Fibroblast of skin of right quadriceps (primary cell): ENCODE data around the gene DENND1B.

ENCODE experiments used
- DNase-seq: peaks from one replicate; pipeline ENCODE4 v3.0.0-alpha.2; 2013

Gene DENND1B, protein sequence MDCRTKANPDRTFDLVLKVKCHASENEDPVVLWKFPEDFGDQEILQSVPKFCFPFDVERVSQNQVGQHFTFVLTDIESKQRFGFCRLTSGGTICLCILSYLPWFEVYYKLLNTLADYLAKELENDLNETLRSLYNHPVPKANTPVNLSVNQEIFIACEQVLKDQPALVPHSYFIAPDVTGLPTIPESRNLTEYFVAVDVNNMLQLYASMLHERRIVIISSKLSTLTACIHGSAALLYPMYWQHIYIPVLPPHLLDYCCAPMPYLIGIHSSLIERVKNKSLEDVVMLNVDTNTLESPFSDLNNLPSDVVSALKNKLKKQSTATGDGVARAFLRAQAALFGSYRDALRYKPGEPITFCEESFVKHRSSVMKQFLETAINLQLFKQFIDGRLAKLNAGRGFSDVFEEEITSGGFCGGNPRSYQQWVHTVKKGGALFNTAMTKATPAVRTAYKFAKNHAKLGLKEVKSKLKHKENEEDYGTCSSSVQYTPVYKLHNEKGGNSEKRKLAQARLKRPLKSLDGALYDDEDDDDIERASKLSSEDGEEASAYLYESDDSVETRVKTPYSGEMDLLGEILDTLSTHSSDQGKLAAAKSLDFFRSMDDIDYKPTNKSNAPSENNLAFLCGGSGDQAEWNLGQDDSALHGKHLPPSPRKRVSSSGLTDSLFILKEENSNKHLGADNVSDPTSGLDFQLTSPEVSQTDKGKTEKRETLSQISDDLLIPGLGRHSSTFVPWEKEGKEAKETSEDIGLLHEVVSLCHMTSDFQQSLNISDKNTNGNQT

DNA sequence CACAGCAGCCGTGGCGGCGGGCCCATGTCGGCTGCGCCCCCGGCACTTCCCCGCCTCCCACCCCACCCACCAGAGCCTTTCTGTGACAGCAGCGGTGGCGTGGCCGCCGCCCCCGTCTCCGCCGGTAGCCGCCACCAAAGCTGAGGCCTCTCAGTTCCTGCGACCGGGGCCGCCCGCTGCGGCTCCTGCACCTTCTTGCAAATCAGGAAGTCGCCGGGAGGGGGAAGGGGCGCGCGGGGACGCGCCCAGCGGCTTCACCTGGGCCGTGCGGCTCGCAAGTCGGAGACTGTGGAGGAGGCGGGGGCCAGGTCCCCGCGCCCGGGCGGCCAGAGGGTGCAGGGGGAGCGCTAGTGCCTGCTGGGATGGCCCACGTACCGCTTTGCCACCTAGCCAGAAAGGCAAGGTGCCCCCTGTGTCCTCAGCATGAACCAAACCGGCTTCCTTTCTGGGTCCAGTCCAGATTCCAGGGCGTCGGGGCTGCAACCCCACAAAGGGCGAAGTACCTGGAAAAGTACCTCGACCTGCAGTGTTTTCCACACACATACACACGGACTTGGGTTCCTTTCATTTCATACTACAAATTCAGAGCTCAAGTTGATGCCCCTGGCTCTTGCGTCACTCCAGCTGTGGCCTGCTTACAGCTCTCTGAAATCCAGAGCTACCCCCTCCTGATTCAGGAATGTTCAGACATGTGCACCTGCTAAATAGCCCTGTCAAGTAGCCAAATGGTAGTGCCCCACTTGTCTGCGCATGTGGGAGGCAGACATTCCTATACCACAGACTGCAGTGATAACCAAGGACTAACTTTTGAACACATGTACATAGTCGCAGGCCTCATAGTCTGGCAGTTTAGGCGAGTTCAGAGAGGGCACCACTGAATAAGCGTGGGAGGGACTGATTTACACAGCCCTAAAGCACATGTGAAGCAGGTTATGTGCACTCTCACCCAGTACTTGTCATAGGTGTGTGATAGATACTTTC, at the start of gene DENND1B:
DENND1B (minus strand) TSS at position 199 of the 981 bp plus-strand sequence. CDS start 325 bp downstream, outside the sequence.
- peak; percentile 66 for DNase-seq

DNA sequence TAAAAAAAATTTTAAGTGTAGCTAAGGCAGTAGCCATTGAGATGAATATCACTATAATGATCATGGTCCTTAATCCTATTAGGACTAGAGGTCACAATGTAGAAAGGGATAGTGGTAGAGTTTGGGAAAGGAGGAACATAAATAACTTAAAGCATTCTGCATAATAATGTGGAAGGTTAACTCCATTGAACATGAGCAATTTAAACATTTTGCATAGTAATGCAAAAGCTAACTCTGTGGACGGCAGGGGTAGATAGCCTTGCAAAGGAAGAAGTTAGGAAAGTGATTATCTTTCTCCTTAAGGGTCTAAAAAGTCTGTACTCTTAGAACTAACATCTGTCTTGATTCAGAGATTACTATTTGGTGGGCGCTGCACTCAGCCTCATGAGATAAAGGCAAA, 39.0 kb upstream of the DENND1B start:
- no peak for DNase-seq

DNA sequence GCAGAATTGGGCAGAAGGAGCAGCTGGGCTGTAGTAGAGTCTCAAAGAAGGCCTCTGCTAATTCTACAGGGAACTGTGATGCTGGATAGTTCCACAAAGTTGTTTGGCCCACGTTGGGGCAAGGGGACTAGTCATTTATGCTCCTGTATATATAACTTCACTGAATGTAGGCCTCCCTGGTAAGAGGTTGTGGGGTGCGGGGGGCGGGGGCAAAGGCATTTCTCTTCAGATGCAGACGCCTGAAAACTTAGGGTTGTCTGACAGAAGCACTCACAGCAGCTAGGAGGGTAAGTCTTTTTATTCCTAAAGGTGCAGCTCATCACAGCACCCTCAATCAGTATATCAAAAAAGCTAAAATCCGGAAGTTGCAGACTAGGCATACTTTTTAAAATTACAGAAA, 38.5 kb upstream of the DENND1B start:
- DNase-seq: no peak

DNA sequence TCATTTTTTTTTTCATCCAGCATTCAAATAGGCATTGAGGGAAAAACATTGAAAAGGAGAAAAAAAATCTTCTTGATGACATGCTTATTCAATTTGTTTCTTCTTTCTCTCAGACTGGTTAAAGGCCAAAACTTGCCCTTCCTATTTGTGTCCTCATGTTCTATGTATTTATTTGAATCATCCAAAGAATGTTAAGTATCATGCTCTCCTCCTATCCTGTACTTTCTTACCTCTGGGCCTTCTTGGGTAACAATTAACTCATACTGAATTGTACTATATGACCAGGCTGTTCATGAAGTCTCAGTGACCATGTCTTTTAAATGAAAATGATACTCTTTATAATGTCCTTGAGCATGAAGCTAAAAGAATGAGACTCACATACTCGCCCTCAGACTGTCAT, 36.5 kb upstream of the DENND1B start:
- DNase-seq: no peak

DNA sequence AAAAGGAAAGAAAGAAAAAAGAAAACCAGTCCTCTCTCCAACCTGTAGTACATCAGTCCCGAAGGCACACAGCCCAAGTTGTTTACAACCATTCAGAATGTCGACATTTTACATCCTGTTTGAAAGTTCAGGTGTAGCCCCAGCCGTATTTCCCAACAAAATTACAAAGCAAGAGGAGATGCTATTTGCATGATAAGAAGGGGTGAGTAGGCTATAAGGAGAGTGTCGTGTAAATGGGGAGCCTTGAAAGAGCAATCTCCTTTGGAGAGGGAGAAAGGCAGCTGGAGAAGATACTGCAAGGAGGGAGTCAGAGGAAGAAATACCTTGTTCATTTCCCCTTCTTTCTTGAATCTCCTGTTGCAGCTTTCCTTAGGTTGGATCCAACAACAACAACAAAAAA, 35.5 kb upstream of the DENND1B start:
- DNase-seq: no peak

DNA sequence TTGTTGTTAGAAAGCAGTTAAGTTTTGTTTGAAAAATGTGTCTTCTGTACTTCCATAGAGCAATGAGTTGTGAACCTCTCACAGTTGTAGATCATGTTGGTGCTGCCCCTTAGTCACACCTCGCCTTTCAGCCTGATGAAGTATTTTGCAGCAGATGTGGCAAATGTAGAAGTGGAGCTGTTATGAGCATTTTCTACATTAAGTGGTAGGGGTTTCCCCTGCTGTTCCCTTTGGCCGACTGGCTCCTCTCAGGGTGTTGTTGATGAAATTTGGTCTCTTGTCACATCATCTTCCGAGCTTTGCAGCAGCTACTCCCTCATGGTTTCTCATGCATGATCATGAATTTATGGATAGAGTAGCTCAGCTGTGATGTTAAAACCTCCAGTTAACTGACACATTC, 33.6 kb upstream of the DENND1B start:
- no peak for DNase-seq

DNA sequence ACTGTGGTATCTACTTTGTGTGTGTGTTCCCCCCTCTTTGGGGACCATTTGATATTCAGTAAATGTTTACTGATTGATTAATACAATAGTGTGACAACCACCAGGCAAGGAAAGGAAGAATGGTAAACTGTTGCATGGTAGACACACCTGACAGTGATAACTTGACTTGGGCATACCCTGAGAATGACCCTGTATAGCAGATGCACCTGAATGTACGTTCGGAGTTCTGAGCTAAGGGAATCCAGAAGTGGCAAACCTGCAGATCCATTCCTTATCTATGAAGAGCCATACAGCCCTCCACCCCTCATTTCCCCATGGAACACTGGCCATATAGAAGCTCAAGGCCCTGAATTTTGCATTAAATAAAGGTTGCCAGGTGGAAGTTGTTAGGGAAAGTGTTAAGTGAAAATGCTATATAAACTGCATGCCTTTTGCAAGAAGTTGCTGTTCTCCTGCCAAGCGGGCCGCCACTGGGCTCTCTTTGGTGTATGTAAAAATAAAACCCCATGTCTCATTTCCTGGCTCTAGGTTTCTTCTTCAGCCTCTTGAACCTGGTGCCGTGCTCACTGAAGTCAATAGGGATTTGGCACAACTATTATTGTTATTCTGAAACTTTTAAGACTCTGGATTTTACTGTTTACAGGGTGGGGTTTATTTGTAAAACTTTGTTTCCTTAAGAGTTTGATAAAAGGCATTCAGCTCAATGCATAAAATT, 32.6 kb upstream of the DENND1B start:
- DNase-seq: no peak

DNA sequence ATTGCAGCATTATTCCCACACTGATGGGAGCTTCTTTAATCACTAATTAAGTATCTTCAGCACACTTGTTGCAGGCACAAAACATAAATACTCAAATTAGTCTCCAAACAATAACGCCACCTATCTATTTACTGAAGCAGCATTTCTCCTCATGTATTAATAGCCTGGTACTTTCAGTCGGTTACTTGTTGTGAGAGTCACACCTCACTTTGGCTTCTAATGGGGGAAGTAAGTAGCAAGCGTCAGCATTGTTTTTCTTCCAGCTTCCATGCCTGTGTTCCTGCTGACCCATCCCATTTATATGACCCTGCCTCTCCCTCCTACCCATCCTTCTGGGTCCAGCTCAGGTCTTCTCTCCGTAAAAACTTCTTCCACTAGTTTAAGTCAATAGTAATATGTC, 31.9 kb upstream of the DENND1B start:
- no peak for DNase-seq

DNA sequence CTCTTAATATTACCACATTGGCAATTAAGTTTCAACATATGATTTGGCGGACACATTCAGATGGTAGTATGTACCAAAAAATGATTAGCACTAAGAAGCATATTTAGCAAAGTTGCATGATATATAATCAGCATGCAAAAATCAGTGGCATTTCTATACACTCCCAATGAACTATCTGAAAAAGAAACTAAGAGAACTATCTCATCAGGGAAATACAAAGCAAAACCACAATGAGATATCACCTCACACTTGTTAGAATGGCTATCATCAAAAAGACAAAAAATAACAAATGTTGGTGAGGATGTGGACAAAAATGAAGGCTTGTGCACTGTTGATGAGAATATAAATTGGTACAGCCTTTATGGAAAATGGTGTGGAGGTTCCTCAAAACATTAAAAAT, 31.4 kb upstream of the DENND1B start:
- no peak for DNase-seq

DNA sequence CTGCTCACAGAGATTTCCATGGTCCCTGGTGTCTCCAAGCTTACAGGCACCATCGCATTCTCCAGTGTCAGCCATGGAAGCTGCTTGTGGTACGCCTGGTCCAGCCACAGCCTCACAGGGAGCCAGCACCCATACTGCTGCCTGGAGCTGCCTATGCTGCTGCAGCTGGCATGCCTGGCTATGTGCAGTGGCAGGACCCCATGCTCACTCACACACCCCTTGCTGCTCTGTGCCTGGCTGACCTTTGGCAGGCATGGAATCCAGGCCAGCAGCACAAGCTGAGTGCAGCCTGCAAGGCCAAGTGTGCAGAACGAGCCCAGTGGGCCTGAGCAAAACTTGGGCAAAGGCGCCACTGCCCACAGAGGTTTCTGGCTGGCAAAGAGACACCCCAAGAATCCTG, 26.4 kb upstream of the DENND1B start:
- DNase-seq: no peak

DNA sequence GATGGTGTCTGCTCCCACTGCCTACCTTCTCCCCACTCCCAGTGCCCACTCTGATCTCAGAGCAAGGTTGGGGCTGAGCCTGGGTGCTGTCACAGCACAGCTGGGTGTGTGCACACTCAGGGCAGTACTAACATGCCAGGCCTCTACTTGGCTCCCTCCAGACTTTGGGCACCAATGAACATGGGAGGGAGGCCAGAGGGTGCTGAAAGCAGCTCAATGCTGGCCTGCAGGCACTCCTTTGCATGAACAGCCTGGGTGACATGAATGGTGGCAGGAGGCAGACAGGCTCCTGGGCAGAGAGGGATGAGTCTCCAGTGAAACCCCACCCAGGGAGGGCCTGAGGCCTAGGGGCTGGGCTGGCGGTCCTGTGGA, 25.8 kb upstream of the DENND1B start:
- DNase-seq: no peak

DNA sequence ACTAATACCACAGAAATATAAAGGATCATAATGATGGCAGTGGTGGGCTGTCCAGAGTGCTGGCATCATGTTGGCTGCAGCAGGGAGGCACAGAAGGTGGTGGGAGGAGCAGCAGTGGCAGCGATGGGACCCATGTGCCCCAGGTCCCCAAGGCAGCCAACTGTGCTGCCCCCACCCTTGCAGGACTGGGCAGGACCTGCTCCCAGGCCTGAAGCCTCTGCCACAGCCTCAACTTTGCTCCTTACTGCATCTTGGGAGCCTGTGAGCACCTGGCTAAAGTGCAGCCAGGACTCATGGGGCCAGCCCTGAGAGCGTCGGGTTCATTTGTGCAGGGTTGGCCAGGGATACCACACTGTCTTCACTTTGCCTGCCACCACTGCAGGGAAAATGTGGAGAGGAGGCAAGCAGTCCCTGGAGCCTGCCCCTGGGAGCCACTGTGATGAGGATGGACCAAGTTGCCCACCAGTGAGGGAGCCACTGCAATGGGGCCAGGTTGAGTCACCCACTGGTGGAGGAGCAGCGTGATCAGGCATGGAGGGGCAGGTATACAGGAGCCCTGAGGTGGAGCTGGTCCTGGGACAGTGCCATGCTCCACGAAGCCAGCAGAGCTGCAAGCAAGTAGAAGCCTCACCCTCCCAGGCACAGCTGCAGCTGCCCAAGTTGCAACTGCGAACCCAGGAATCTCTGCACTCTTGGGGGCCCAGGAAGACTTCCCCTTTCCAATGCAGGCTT, 25.3 kb upstream of the DENND1B start:
- no peak for DNase-seq

DNA sequence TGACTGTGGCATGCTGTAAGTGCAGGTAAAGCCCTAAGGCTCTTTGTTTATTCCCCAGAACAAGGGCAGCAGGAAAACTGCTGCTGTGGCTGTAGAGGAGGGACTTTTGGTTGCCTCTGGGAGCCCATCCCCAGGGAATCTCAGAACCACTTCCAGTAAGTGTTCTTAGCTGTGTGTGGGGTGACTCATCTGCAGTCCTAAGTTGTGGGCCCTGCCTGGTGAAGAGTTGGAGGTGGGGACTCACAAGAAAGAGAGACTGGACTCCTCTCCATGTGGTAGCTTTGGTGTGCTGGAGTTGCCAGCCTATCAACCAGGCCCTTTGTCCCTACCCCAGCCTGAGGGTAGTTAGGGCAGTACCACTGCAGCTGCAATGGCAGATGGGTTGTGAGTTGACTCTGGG, 24.0 kb upstream of the DENND1B start:
- DNase-seq: peak; percentile 94

DNA sequence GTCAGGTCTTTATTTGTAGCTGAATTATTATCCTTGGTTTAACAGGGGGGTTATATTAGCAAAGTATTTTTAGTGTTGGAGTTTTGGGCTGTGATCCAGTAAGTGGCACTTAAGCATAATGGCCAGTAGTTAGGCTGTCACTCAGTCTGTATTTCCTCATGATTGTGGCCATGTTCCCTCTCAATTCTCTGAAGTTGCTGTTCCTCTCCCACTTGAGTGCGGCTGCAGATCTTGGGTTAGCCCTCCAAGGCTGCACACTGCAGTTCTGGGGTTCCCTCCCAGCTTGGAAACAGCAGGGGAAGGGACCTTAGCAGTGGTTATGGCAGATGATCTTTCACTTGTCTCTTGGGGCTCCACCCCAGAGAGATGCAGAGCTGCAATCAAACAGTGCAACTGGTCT, 23.2 kb upstream of the DENND1B start:
- DNase-seq: peak; percentile 18

DNA sequence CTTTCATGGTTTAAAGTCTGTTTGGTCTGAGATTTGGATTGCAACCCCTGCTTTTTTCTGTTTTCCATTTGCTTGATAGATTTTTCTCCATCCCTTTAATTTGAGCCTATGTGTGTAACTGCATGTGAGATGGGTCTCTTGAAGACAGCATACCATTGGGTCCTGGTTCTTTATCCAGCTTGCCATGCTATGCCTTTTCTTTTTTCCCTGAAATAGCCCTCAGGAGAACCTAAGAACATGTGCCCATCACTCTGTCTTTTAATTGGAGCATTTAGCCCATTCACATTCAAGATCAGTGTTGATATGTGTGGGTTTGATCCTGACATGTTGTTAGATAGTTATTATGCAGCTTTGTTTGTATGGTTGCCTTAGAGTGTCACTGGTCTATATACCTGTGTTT, 21.7 kb upstream of the DENND1B start:
- no peak for DNase-seq

DNA sequence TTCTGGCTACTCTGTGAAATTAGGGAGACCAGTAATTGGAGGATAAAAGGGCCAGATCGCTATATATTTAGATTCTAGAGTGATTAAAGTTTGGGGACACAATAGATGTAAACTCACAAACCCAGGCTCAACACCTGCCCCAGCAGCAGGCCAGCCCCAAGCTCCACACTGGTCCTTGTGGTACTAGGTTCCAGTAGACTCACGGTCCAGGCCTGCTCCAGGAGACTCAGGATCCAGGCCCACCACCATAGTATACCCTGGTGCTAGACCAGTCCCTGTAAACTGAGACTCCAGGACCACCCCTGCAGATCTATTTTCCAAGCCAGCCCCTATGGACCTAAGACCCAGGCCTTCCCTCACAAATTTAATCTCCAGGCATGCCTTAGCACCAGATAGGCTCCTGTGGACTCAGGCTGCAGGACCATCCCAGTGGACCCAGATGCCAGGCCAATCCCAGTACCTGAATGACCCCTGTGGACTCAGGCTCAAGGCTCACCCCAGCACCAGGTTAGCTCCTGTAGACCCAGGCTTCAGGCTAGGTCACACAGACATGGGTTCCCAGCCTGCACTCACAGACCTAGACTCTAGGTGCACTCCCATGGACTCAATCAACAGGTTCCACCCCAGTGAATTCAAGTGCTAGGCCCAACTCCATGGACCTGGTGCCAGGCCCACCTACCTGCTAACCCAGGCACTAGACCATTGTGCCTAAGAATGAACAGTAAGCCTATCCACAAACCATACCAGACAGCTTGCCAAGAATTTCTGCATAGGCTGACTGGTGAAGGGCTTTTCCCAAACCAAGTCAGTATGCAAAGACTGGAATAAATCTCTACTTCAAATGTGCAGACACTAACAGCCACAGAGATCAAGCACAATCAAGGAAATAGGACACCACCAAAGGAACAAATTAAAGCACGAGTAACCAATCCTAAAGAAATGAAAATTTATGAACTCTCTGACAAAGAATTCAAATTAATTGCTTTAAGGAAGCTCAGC, 13.8 kb upstream of the DENND1B start:
- DNase-seq: no peak

DNA sequence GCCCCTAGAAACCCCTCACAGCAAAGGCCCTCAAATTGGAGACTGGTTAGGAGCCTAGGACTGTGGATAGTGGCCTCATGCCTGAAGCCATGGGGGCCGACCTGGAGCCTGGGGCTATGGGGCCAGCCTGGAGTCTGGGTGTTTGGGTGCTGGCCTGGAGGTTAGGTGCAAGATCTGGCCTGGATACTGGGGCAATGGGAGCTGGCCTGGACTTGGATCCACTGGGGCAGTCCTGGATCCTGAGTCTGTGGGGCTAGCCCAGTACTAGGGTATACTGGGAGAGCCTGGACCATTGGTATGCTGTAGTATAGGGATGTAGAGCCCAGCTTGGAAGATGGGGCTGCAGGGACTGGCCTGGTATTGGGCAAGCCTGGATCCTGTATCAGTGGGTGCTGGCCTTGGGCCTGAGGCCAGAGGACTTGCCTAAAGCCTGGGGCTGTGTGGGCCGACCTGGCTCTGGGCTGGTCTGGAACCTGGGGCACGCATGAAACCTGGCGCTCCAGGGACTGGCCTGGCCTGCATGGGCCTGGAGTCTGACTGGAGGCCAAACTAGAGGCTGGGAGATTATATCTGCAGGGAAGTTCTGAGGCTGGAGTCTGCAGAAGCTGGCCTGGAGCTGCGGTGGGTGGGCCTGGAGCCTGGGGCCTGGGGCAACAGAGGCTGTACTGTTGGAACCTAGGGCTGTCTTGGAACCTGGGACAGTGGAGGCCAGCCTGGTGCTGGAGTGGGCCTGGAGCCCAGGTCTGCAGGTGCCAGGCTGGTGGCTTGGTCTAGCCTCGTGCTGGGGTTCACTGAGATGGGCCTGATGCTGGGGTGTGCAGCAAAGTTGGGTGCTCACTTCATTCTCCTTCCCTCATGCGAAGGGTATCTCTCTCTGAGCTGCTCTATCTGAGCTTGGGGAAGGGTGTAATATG, 12.6 kb upstream of the DENND1B start:
- no peak for DNase-seq

DNA sequence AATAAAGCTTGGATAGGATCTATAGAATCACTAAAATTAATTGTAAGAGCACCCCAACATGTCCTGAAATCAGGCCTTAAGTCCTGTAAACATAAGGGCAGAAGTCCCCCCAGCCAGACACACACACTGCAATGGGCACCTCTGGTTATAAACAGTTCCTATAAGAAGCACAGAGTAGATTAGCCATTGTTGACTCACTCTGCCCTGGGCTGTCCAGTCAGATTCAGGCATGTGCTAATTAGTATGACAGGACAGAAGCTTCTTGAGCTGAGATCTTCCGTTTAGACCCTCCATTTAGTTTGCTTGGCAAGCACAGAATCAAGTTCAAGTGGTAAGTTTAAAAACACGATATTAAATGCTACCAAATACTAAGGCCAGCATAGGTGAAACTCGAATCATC, 11.8 kb upstream of the DENND1B start:
- DNase-seq: peak; percentile 56

DNA sequence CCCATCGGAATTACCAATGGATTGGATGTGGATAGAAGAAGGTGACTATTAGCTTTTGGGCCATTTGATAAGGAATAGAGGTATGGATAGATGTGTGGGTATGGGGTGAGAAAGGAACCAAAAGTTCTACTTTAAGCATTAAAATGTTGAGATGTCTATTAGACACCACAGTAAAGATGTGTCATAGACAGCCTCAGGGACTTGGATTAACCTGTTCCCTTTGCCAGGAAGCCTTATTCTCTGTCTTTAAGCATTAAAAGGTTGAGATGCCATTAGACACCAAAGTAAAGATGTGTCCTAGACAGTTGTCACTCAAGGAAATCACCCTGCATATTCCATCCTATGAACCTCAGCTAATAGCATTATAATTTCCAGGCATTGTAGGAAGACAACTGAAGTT, 11.0 kb upstream of the DENND1B start:
- no peak for DNase-seq
